Iris pigment epithelial cell (primary cell): ENCODE results near the gene MCOLN1.
"Not testable (repeated sequence)": the region's sequence is repeated elsewhere in the genome, so short reads cannot be mapped to it uniquely, and the experiment has no call there.

Experiments used
- DNase-seq: peaks from one replicate; pipeline ENCODE4 v3.0.0-alpha.2; 2011; ENCODE audit warnings: low read depth

MCOLN1 gene

DNA sequence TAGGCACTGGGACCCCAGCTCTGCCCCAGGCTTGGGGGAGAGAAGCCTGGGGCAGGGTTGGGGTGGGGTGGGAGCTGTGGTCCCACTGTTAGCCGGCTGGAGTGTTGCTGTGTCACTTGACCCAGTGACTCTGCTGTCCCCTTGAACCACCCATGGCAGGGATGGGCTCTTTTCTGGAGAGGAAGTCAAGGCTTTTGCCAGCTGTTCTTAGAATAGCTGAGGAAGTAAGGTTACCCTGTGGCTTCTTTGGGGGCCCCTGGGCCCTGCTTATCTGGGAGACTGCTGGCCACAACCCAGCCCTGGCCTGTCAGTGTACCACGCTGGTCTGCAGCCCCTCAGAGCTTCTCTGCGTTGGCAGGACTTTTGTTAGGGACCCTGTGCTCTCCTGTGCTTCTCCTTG lies 22.2 kb downstream of the MCOLN1 start:
- DNase-seq: no peak

DNA sequence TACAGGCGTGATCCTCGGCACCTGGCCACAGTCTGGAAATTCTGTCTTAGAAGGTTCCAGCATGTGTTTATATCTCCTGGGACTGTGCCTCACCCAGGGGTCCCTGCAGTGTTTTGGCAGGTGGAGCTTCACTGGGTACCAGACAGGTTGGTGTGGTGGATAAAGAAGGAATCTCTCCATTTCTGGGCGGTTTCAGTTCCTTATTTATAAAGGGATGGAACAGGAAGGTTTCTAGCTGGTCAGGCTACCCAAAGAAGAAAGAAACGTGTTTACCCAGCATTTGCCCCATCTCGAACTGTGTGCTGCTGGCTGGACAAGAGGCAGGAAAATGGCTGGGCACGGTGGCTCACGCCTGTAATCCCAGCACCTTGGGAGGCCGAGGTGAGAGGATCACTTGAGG lies 22.9 kb downstream of the MCOLN1 start:
- DNase-seq: no peak

DNA sequence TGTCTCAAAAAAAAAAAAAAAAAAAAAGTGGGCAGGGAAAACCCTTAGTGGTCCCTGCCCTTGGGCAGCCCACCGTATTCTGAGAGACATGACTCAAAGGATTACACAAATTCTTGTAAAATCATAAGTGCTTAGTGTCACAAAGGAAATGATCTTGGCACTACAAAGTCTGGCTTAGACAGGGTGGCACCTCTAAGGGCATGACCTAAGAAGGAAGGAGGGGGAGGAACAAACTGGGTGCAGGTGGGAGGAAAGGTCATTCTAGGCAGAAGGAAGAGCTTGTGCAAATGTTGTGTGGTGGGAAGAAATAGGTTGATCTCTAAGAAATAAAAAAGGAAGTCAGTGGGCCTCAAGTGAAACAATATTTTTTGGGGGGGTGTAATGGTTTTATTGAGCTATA lies 23.5 kb downstream of the MCOLN1 start:
- DNase-seq: no peak

DNA sequence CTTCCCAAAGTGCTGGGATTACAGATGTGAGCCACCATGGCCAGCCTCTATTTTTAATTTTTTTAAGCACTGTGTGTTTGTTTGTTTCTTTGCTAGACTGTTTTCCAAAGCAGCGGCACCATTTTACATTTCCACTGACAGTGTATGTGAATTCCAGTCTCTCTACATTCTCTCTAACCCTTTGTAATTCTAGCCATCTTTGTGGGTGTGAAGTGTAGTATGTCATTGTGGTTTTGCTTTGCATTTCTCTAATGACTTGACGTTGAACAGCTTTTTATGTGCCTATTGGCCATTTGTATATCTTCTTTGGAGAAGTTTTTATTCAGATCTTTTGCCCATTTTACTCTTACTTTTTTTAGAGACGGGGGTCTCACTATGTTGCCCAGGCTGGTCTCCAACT lies 24.7 kb downstream of the MCOLN1 start:
- no peak for DNase-seq

DNA sequence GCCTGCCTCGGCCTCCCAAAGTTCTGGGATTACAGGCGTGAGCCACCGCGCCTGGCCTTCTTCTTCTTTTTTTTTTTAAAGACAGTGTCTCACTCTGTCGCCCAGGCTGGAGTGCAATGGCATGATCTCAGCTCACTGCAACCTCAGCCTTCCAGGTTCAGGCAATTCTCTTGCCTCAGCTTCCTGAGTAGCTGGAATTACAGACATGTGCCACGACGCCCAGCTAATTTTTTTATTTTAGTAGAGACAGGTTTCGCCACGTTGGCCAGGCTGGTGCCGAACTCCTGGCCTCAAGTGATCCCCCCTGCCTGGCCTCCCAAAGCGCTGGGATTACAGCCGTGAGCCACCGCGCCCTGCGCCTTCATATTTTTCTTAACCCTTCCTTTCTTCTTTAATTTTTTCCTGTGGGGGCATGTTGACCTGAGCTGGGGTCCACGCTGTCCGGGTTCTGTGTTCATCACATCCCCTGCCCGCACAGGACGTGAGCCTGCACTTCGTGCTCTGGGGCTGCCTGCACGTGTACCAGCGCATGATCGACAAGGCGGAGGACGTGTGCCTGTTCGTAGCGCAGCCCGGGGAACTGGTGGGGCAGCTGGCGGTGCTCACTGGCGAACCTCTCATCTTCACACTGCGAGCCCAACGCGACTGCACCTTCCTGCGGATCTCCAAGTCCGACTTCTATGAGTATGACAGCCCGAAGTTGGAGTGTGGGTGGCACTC lies 27.2 kb downstream of the MCOLN1 start:
- no peak for DNase-seq

DNA sequence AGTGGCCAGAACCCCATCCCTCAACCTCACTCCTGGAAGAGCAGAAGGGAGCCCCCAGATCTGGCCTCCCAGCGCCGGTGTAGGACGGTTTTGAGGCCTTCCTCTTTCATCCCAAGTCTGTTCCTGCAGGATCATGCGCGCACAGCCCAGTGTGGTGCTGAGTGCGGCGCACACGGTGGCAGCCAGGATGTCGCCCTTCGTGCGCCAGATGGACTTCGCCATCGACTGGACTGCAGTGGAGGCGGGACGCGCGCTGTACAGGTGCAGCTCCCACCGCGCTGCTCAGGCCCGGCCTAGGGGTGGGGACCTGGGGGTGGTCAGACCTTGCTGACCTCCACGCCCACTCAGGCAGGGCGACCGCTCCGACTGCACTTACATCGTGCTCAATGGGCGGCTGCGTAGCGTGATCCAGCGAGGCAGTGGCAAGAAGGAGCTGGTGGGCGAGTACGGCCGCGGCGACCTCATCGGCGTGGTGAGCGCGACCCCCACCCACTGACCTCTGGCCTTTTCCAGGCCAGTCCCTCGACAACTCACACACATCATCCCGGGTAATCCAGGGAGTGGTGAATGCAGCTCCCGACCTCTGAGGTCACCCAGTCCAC lies 27.8 kb downstream of the MCOLN1 start:
- no peak for DNase-seq

DNA sequence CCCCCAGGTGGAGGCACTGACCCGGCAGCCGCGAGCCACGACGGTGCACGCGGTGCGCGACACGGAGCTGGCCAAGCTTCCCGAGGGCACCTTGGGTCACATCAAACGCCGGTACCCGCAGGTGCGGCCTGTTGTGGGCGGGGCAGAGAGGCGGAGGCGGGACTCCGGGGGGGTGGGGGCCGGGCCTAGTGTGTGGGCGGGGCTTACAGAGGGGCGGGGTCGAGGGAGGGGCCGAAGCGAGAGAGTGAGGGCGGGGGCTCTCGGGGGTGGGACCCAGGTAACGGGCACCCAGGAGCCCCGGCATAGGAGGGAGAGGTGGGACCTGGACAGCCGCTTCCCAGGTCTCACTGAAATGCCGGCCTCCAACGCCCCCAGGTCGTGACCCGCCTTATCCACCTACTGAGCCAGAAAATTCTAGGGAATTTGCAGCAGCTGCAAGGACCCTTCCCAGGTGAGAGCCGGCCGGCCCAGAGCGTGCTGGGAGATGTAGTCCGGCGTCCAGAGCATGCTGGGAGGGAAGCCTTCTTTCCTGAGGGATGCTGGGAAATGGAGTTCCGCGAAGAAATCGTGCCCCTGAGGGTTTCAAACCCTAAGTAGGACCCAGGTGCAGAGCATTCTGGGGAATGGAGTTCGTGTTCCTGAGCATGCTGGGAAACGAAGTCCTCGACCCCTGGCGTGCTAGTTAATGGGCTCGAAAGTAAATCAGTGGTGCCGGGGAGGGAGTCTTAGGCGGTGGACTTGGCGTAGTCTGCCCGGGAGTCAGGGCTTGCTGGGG lies 28.8 kb downstream of the MCOLN1 start:
- peak; percentile 65 for DNase-seq

DNA sequence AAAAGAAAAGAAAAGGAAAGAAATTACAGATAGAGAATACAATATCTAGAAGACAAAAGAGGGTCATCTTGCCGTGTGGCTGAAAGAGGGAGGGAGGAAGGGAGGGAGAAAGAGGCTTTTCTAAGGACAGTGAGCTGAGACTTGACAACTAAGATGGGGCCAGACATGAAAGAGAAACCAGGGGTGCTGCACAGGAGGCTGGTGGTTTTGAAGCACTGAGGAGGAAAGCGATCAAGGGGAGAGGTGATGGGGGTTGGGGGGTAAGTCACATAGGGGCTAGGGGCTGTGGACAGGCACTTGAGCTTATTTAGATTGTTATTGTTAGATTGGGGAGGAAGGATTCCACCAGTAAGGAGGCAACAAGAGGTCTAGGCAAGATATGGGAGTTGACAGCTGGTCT lies 30.4 kb downstream of the MCOLN1 start:
- no peak for DNase-seq

DNA sequence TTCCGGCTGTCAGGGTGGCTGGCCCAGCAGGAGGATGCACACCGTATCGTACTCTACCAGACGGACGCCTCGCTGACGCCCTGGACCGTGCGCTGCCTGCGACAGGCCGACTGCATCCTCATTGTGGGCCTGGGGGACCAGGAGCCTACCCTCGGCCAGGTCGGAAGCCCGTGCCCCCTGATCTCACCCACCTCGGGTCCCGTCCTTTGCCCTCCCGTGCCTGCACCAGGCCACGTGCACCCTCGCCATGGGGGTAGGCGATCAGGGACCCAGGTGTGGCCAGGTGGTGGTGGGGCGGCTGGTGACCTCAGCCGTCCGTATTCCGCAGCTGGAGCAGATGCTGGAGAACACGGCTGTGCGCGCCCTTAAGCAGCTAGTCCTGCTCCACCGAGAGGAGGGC lies 32.1 kb downstream of the MCOLN1 start:
- no peak for DNase-seq

DNA sequence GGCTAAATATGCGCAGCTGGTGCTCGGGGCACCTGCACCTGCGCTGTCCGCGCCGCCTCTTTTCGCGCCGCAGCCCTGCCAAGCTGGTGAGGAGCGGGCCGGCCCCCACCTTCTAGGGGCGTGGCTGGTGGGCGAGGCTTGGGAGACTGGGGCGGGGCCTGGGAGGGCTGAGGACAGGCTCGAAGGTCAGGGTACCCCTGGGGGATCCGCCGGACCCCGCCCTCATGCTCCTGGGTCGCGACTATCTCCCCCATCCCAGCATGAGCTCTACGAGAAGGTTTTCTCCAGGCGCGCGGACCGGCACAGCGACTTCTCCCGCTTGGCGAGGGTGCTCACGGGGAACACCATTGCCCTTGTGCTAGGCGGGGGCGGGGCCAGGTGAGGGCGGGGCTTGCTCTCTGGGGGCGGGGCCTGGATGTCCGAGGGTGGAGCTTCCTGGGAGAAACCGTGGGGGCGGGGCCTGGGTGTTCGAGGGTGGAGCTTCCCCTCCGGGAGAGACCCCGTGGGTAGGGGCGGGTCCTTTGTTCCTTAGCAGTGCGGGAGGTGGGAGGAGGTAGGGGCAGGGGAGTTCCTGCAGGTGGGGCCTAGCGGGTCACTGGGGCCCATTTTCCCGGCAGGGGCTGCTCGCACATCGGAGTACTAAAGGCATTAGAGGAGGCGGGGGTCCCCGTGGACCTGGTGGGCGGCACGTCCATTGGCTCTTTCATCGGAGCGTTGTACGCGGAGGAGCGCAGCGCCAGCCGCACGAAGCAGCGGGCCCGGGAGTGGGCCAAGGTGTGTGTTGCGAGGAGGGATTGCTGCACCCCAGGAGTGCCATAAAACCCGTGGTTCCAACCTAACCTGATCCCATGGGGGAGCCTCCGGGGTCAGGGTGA lies 32.8 kb downstream of the MCOLN1 start:
- DNase-seq: no peak

DNA sequence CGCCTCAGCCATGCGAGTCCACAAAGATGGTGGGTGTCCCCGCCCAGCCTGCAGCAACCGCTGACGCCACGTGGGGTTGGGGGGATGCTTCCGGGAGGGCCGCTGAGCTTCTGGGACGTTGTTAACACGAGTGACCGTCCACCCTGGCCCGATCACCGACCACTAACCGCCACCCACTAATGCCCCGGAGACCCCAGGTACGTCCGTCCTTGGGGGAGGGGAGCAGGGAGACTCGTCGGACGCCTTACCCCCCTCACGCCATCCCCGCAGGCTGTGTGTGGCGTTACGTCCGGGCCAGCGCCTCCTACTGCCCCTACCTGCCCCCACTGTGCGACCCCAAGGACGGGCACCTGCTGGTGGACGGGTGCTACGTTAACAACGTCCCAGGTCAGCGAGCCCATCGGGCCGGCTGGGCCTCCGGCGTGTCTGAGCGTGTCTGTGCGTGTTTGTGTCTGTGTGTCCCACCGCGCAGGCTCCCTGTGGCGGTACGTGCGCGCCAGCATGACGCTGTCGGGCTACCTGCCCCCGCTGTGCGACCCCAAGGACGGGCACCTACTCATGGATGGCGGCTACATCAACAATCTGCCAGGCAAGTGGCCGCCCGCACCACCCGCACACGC lies 34.4 kb downstream of the MCOLN1 start:
- no peak for DNase-seq

DNA sequence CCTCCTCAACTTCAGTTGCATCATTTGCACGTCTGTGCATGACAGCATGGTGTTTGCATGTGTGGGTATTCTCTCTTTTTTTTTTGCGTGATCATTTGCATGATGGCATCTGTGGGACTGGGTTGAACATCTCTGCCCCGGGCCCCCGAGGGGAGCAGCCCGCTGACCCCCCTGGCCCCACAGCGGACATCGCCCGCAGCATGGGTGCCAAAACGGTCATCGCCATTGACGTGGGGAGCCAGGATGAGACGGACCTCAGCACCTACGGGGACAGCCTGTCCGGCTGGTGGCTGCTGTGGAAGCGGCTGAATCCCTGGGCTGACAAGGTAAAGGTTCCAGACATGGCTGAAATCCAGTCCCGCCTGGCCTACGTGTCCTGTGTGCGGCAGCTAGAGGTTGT lies 36.2 kb downstream of the MCOLN1 start:
- no peak for DNase-seq

DNA sequence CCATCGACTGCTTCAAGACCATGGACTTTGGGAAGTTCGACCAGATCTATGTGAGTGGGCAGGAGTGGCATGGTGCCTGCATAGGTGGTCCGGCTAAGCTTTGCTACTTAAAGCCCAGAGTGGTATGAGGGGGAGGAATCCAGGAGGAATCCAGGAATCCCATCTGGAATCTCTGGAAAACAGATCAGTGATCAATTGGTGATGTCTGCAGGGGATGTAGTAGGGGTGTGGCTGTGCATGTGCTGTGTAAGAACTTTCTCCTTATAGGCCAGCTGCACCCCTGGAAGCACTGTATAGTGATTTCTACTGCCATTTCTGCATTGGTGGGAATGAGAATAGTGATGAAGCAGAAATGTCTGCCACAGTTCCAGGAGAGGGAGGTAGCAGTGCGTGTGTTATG lies 36.7 kb downstream of the MCOLN1 start:
- DNase-seq: no peak

DNA sequence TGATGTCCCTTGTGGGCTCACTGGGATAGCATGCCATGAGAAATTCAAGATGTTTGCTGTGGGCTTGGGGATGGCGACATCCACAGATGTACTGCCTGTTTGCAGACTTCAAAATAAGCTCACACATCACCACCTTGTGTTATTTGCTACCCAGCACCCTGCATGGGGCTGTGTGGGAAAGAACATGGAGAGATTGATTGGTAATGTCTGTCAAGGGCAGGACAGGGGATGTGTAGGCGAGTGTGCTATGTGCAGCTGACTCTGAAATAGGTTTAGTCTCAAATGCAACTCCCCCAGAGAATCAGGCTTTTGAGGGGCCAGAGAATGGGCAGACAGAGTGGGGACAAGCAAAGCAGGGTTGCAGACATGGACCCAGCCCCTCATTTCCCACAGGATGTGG lies 37.8 kb downstream of the MCOLN1 start:
- DNase-seq: no peak

DNA sequence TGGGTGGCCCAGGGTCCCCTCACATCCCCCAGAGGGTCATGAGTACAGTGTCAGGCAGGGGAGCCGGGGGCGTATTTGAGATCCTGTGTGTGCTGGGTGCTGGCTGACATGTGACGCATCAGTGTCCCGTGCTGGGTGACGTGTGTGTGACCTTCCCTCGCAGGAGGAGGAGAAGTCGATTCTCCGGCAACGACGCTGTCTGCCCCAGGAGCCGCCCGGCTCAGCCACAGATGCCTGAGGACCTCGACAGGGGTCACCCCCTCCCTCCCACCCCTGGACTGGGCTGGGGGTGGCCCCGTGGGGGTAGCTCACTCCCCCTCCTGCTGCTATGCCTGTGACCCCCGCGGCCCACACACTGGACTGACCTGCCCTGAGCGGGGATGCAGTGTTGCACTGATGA lies 38.9 kb downstream of the MCOLN1 start:
- DNase-seq: no peak

DNA sequence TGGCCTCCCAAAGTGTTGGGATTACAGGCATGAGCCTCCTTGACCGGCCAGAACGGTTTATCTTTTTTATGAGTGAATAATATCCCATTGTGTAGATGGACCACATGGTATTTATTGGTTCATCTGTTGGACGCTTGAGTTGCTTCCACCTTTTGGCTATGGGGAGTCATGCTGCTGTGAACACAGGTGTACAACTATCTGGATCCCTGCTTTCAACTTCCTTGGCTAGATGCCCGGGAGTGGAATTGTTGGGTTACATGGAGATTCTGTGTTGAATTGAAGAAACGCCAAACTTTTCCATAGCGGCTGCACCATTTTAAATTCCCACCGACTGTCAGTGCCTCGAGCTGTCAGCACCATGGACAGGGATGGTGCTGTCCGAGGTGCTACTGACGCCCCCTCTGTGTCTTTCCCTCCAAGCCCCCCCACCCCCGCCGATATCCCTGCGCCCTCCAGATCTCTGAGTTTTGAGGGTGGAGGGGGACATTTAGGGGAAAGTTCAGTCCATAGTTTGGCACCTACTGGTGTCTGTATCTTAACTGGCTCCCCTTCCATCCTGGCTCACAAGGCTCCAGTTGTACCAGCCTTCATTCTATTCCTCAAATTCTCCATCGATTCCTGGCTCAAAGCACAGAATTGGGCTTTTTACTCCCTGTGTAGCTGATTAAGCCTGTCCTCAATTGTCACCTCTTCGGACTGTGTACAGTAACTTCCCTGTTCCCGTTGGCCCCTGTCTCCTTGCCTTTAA lies 40.4 kb downstream of the MCOLN1 start:
- no peak for DNase-seq

DNA sequence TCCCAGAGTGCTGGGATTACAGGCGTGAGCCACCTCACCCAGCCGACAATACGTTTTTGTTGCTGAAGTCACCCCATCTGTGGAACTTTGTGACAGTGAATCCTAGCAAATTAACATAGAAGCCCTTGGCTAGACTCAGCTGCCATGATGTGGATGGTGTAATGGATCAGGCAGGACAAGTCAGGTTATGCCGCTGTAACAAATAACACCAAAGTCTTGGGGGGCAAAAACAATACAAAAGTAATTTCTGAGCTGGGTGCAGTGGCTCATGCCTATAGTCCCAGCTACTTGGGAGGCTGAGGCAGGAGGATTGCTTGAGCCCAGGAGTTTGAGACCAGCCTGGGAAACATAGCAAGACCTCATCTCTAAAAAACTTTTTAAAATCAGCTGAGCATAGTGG lies 42.4 kb downstream of the MCOLN1 start:
- no peak for DNase-seq

DNA sequence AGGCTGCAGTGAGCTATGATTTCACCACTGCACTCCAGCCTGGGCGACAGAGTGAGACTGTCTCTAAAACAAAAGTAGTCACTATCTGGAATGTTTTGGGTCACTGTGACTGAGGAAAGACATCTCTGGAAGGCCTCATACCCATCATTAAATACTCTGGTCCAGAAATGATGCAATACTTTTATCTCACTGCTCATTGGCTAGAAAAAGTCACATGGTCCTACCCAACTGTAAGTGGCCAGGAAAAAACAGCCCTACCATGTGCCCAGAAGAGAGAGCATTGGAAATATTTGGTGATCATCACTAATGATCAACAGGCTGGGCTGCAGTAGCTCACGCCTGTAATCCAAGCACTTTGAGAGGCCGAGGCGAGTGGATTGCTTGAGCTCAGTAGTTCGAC lies 42.9 kb downstream of the MCOLN1 start:
- no peak for DNase-seq

DNA sequence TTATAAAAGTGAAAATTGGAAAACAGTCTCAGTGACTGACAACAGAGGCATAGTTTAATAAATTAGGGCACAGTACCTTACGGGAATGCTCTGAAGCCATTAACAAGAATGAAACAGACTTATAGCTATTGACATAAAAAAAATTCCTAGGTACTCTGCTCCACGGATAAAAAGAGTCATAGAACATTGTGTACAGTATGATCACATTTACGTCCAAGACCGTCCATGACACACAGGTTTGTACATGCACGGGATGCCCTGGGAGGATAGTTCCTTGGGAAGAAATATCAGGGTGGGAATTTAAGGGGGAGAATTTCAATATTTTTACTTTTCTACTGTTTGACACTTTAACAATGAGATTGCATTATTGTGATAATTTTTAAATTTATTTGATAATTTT lies 48.3 kb downstream of the MCOLN1 start:
- DNase-seq: no peak

DNA sequence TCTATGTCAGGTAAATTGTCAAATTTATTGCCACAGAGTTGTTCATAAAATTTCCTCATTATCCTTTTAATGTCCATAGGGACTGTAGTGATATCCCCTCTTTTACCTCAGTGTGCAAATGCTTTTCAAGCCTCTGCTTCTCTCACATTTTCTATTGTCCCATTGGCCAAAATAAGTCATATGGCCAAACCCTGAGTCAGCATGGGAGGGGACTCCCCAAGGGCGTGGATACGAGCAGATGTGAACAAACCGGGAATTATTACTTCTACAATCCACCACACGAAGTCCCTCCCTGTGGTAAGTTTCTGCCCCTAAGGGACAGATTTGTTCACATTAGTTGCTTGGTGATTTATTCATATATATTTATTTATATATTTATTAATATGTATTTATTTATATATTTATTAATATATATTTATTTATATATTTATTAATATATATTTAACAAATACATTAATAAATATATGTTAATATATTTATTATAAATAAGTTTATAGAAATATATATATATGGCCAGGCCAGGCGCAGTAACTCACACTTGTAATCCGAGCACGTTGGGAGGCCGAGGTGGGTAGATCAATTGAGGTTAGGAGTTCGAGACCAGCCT lies 53.1 kb downstream of the MCOLN1 start:
- no peak for DNase-seq

DNA sequence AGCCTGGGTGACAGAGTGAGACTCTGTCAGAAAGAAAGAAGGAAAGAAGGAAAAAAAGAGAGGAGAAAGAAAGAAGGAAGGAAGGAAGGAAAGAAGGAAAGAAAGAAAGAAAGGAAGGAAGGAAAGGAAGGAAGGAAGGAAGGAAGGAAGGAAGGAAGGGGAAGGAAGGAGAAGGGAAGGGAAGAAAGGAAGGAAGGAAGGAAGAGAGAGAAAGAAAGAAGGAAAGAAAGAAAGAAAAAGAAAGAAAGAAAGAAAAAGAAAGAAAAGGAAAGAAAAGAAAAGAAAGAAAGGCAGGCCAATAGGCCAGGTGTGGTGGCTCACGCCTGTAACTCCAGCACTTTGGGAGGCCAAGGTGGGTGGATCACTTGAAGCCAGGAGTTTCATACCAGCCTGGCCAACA lies 55.0 kb downstream of the MCOLN1 start:
- not testable (repeated sequence) for DNase-seq
